Astrocyte (in vitro differentiated cells and primary cell): ENCODE results near the gene SNX30. TPM values are rescaled to one million over a fixed set of nuclear protein-coding genes. Genes with fewer than 3 reads are reported as not detected.
A peak's percentile ranks its signal among the peaks of the same experiment; 100 is the strongest.

Experiments
- DNase-seq: peaks from one replicate; pipeline ENCODE4 v3.0.0-alpha.2; 2010; ENCODE audit warnings: low read depth
- FAIRE-seq: peaks from 2 replicates; lab custom pipeline; 2011; peaks lifted over from hg19 to GRCh38; lab: Jason Lieb, UNC
- H2AFZ ChIP-seq: 2 replicates; pipeline ENCODE4 v1.6.0; 2012; ENCODE audit warnings: low read depth, low read length, inconsistent platforms
- H3K27ac ChIP-seq: 2 replicates; pipeline ENCODE4 v1.5.1; 2011; ENCODE audit warnings: low read depth, low read length, inconsistent platforms
- H3K27me3 ChIP-seq: 2 replicates; pipeline ENCODE4 v1.6.0; 2011; ENCODE audit warnings: low read length, inconsistent platforms; ENCODE audit not compliant: insufficient read depth
- H3K36me3 ChIP-seq: 2 replicates; pipeline ENCODE4 v1.5.1; 2011; ENCODE audit warnings: low read length, inconsistent platforms; ENCODE audit not compliant: insufficient read depth
- H3K4me1 ChIP-seq: 2 replicates; pipeline ENCODE4 v1.5.1; 2011; ENCODE audit warnings: low read length, inconsistent platforms; ENCODE audit not compliant: insufficient read depth
- H3K4me2 ChIP-seq: 2 replicates; pipeline ENCODE4 v1.6.0; 2012; ENCODE audit warnings: low read length, inconsistent platforms
- H3K4me3 ChIP-seq: 2 replicates; pipeline ENCODE4 v1.5.1; 2011; ENCODE audit warnings: low read depth, mild to moderate bottlenecking, low read length, inconsistent platforms; ENCODE audit not compliant: insufficient read depth
- H3K79me2 ChIP-seq: 2 replicates; pipeline ENCODE4 v1.6.0; 2012; ENCODE audit warnings: mild to moderate bottlenecking, low read length, inconsistent platforms; ENCODE audit not compliant: insufficient read depth
- H3K9ac ChIP-seq: 2 replicates; pipeline ENCODE4 v1.6.0; 2012; ENCODE audit warnings: mild to moderate bottlenecking, low read length, inconsistent platforms
- H3K9me3 ChIP-seq: 2 replicates; pipeline ENCODE4 v1.5.1; 2012; ENCODE audit warnings: low read depth, mild to moderate bottlenecking, low read length, inconsistent platforms; ENCODE audit not compliant: insufficient read depth
- H4K20me1 ChIP-seq: 2 replicates; pipeline ENCODE4 v1.6.0; 2012; ENCODE audit warnings: low read length, inconsistent platforms; ENCODE audit not compliant: insufficient read depth
- H3K27ac Mint-ChIP-seq: one replicate; pipeline ENCODE4 v1.8.0; 2021; ENCODE audit warnings: mild to moderate bottlenecking, mixed read lengths; ENCODE audit not compliant: unreplicated experiment
- H3K27me3 Mint-ChIP-seq: one replicate; pipeline ENCODE4 v1.8.0; 2021; ENCODE audit warnings: low read depth, mixed read lengths; ENCODE audit not compliant: unreplicated experiment
- H3K36me3 Mint-ChIP-seq: one replicate; pipeline ENCODE4 v1.8.0; 2021; ENCODE audit warnings: low read depth, mixed read lengths; ENCODE audit not compliant: unreplicated experiment
- H3K4me1 Mint-ChIP-seq: one replicate; pipeline ENCODE4 v1.8.0; 2021; ENCODE audit warnings: low read depth, mixed read lengths; ENCODE audit not compliant: unreplicated experiment
- H3K4me3 Mint-ChIP-seq: one replicate; pipeline ENCODE4 v1.8.0; 2021; ENCODE audit warnings: mild to moderate bottlenecking, moderate library complexity, mixed read lengths; ENCODE audit not compliant: unreplicated experiment
- H3K9me3 Mint-ChIP-seq: one replicate; pipeline ENCODE4 v1.8.0; 2021; ENCODE audit warnings: mild to moderate bottlenecking, mixed read lengths; ENCODE audit not compliant: unreplicated experiment
- EZH2 ChIP-seq: IDR thresholded peaks from 2 replicates; pipeline ENCODE4 v1.6.1; 2012; ENCODE audit warnings: mild to moderate bottlenecking, low read length, inconsistent platforms; ENCODE audit not compliant: insufficient read depth
- total RNA-seq: library from RNA; stranded (reverse); gene quantifications from 2 replicates; pipeline ENCODE4 v1.2.1, GENCODE V29; 2021
- TF ChIP-seq, protein P1 (sequence below): IDR thresholded peaks from 2 replicates; pipeline ENCODE4 v1.5.1; 2011; ENCODE audit warnings: low read depth, mild to moderate bottlenecking, inconsistent platforms, low read length, moderate library complexity; ENCODE audit not compliant: insufficient read depth

SNX30 gene
- total RNA-seq, 1 donor from 2014 or later, result 12.8 TPM

DNA sequence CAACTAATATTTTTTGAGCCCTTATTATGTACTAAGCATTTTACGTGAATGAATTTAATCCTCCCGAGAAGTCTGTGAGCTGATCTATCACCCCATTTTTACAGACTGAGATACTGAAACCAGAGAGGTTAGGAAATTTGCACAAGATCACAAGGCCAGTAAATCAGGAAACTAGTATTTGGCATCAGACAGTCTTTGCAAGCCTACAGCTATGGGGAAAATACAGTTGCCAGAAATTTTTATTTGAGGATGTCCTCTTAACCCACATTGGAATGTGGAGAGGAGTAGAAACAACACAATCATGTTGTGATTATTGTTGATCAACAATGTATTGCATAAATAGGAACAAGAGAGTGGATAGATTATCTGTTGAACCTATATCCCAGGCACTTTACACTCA is 142.4 kb downstream of the SNX30 start:
- no peak for FAIRE-seq
- Histone ChIP-seq H3K27me3 (peaks cover 10% of the 10 kb centered on the region), H3K4me2 (no peak overlapping the region), H3K4me1 (peaks cover 2% of the 10 kb centered on the region), H3K27ac (no peak overlapping the region), H3K4me3 (no peak overlapping the region), H3K9ac (no peak overlapping the region), H2AFZ (no peak overlapping the region), H4K20me1 (no peaks in the 10 kb centered on the region), H3K36me3 (no peaks in the 10 kb centered on the region), H3K79me2 (no peaks in the 10 kb centered on the region), H3K9me3 (no peaks in the 10 kb centered on the region)
- Mint-ChIP-seq H3K27me3 (peaks cover 17% of the 10 kb centered on the region), H3K27ac (peak overlapping the region; percentile 4), H3K36me3 (peaks cover 5% of the 10 kb centered on the region), H3K9me3 (peaks cover 3% of the 10 kb centered on the region), H3K4me1 (peaks cover 8% of the 10 kb centered on the region), H3K4me3 (no peak overlapping the region)
- TF ChIP-seq, protein P1, sequence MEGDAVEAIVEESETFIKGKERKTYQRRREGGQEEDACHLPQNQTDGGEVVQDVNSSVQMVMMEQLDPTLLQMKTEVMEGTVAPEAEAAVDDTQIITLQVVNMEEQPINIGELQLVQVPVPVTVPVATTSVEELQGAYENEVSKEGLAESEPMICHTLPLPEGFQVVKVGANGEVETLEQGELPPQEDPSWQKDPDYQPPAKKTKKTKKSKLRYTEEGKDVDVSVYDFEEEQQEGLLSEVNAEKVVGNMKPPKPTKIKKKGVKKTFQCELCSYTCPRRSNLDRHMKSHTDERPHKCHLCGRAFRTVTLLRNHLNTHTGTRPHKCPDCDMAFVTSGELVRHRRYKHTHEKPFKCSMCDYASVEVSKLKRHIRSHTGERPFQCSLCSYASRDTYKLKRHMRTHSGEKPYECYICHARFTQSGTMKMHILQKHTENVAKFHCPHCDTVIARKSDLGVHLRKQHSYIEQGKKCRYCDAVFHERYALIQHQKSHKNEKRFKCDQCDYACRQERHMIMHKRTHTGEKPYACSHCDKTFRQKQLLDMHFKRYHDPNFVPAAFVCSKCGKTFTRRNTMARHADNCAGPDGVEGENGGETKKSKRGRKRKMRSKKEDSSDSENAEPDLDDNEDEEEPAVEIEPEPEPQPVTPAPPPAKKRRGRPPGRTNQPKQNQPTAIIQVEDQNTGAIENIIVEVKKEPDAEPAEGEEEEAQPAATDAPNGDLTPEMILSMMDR, result no peak
- TF ChIP-seq EZH2, result no peak
- no peak for DNase-seq

GRCh38 chr9:112894041-112894440 is 143.5 kb downstream of the SNX30 start:
- Mint-ChIP-seq H3K27me3 (peaks cover 19% of the 10 kb centered on the region), H3K4me3 (no peak overlapping the region), H3K4me1 (peaks cover 8% of the 10 kb centered on the region), H3K36me3 (peaks cover 5% of the 10 kb centered on the region), H3K9me3 (peaks cover 3% of the 10 kb centered on the region), H3K27ac (peak overlapping the region; percentile 53)
- H3K27ac ChIP-seq, result no peak overlapping the region
- DNase-seq, result peak; percentile 20
- H3K79me2 ChIP-seq, result no peaks in the 10 kb centered on the region
- no peak overlapping the region for H3K9ac ChIP-seq
- H3K9me3 ChIP-seq, result no peaks in the 10 kb centered on the region
- no peak overlapping the region for H3K4me2 ChIP-seq
- H3K36me3 ChIP-seq, result no peaks in the 10 kb centered on the region
- no peak for FAIRE-seq
- H3K4me1 ChIP-seq, result peaks cover 2% of the 10 kb centered on the region
- no peaks in the 10 kb centered on the region for H4K20me1 ChIP-seq
- H3K27me3 ChIP-seq, result peaks cover 16% of the 10 kb centered on the region
- H3K4me3 ChIP-seq, result no peak overlapping the region
- no peak overlapping the region for H2AFZ ChIP-seq
- TF ChIP-seq, protein P1, result no peak
- no peak for TF ChIP-seq EZH2

- Mint-ChIP-seq H3K4me3 (no peak overlapping the region), H3K27ac (no peak overlapping the region), H3K36me3 (peaks cover under 1% of the 10 kb centered on the region), H3K27me3 (peaks cover 15% of the 10 kb centered on the region), H3K9me3 (peaks cover 3% of the 10 kb centered on the region), H3K4me1 (peaks cover 8% of the 10 kb centered on the region)
- Histone ChIP-seq H3K9me3 (no peaks in the 10 kb centered on the region), H3K27me3 (peaks cover 13% of the 10 kb centered on the region), H3K4me1 (peaks cover 2% of the 10 kb centered on the region), H3K4me2 (no peak overlapping the region), H4K20me1 (no peaks in the 10 kb centered on the region), H3K79me2 (no peaks in the 10 kb centered on the region), H2AFZ (no peak overlapping the region), H3K4me3 (no peak overlapping the region), H3K36me3 (no peaks in the 10 kb centered on the region), H3K27ac (no peak overlapping the region), H3K9ac (no peak overlapping the region)
- FAIRE-seq (no peak), DNase-seq (no peak)
- TF ChIP-seq EZH2, result no peak
- TF ChIP-seq, protein P1, result no peak
Observed at GRCh38 chr9:112894699-112895098, 144.1 kb downstream of the SNX30 start.
